MM.1S (cell line): ENCODE data around the gene RPA4.

ENCODE experiments used
- DNase-seq: peaks from one replicate; pipeline ENCODE4 v3.0.0-alpha.2; 2015
- H2AFZ ChIP-seq: fragments of 300-600 bp; sonication (generic); 2 replicates; pipeline ENCODE4 v1.6.0; 2016; ENCODE audit warnings: antibody characterized with exemption, low read length
- H3F3A ChIP-seq: fragments of 300-600 bp; sonication (generic); 2 replicates; pipeline ENCODE4 v1.6.1; 2016; ENCODE audit warnings: mild to moderate bottlenecking, antibody characterized with exemption, low read length, moderate library complexity, mixed read lengths; ENCODE audit not compliant: insufficient read depth
- H3K27ac ChIP-seq: fragments of 300-600 bp; sonication (generic); 2 replicates; pipeline ENCODE4 v1.5.1; 2016; ENCODE audit warnings: mild to moderate bottlenecking, low read length
- H3K27me3 ChIP-seq: fragments of 300-600 bp; sonication (generic); replicated peaks from 2 replicates; pipeline ENCODE4 v1.6.0; 2016; ENCODE audit warnings: low read length; ENCODE audit not compliant: insufficient read depth
- H3K36me3 ChIP-seq: fragments of 300-600 bp; sonication (generic); replicated peaks from 2 replicates; pipeline ENCODE4 v1.6.1; 2016; ENCODE audit warnings: mild to moderate bottlenecking, low read length, mixed read lengths; ENCODE audit not compliant: insufficient read depth
- H3K4me1 ChIP-seq: fragments of 300-600 bp; sonication (generic); 2 replicates; pipeline ENCODE4 v1.6.1; 2016; ENCODE audit warnings: low read length, mixed read lengths
- H3K4me2 ChIP-seq: fragments of 300-600 bp; sonication (generic); 2 replicates; pipeline ENCODE4 v1.6.0; 2016; ENCODE audit warnings: low read depth, low read length
- H3K4me3 ChIP-seq: fragments of 300-600 bp; sonication (generic); 2 replicates; pipeline ENCODE4 v1.5.1; 2016; ENCODE audit warnings: low read length, mixed read lengths
- H3K79me2 ChIP-seq: fragments of 300-600 bp; sonication (generic); 2 replicates; pipeline ENCODE4 v1.6.1; 2016; ENCODE audit warnings: mixed run types, low read length, mixed read lengths
- H3K9ac ChIP-seq: fragments of 300-600 bp; sonication (generic); 2 replicates; pipeline ENCODE4 v1.6.1; 2016; ENCODE audit warnings: low read length, mixed read lengths
- H3K9me2 ChIP-seq: fragments of 300-600 bp; sonication (generic); replicated peaks from 2 replicates; pipeline ENCODE4 v1.6.1; 2016; ENCODE audit warnings: mild to moderate bottlenecking, low read length, mixed read lengths; ENCODE audit not compliant: insufficient read depth
- H3K9me3 ChIP-seq: fragments of 300-600 bp; sonication (generic); replicated peaks from 2 replicates; pipeline ENCODE4 v1.6.1; 2016; ENCODE audit warnings: mild to moderate bottlenecking, low read length, mixed read lengths; ENCODE audit not compliant: insufficient read depth
- H4K20me1 ChIP-seq: fragments of 300-600 bp; sonication (generic); 2 replicates; pipeline ENCODE4 v1.6.1; 2016; ENCODE audit warnings: mild to moderate bottlenecking, low read length, moderate library complexity, mixed read lengths; ENCODE audit not compliant: insufficient read depth
- EZH2 ChIP-seq: fragments of 300-600 bp; sonication (generic); optimal IDR thresholded peaks from 2 replicates; pipeline ENCODE3; 2017; ENCODE audit warnings: low read depth, mild to moderate bottlenecking, antibody characterized with exemption, low read length, mixed read lengths
- EZH2phosphoT487 ChIP-seq: fragments of 300-600 bp; sonication (generic); IDR thresholded peaks from 2 replicates; pipeline ENCODE4 v1.6.1; 2018; ENCODE audit warnings: antibody characterized with exemption, low read length
- TF ChIP-seq, protein P1 (sequence below): fragments of 300-600 bp; sonication (generic); IDR thresholded peaks from 2 replicates; pipeline ENCODE4 v1.5.1; 2016; ENCODE audit warnings: antibody characterized with exemption, low read length, mixed read lengths

RPA4 gene, protein sequence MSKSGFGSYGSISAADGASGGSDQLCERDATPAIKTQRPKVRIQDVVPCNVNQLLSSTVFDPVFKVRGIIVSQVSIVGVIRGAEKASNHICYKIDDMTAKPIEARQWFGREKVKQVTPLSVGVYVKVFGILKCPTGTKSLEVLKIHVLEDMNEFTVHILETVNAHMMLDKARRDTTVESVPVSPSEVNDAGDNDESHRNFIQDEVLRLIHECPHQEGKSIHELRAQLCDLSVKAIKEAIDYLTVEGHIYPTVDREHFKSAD

DNA sequence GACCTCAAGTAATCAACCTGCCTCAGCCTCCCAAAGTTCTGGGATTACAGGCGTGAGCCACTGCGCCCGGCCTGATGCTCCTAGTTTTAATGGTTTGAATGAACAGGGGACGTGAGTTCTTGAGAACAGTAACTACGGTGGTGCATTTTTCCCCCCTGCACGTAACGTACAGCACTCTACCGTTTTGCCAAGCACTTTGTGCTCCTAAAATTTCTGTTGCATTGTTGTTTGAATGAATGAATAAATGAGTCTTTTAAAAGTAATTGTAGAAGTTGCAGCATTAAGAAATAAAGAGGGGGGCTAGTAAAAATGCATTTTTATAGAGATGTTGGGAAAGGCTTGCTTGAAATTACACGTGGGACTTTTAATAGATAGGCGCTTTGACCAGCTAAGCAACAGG lies at the start of gene RPA4:
Gene RPA4 (plus strand): TSS at position 301 of the 400 bp plus-strand sequence. CDS start 403 bp downstream, outside the sequence.
- Histone ChIP-seq H3K4me1 (no peaks in the 10 kb centered on the region), H3K4me3 (no peak within 1 kb of the TSS), H3K27ac (no peak within 1 kb of the TSS), H3K79me2 (no peaks in the 10 kb centered on the region), H3F3A (no peaks in the 10 kb centered on the region), H3K9me3 (no peaks in the 10 kb centered on the region), H3K9ac (no peak within 1 kb of the TSS), H4K20me1 (no peaks in the 10 kb centered on the region), H3K9me2 (no peaks in the 10 kb centered on the region), H2AFZ (no peak within 1 kb of the TSS), H3K36me3 (no peaks in the 10 kb centered on the region), H3K27me3 (no peaks in the 10 kb centered on the region), H3K4me2 (no peak within 1 kb of the TSS)
- DNase-seq = no peak
- TF ChIP-seq EZH2 (no peak), EZH2phosphoT487 (no peak)
- TF ChIP-seq, protein P1, sequence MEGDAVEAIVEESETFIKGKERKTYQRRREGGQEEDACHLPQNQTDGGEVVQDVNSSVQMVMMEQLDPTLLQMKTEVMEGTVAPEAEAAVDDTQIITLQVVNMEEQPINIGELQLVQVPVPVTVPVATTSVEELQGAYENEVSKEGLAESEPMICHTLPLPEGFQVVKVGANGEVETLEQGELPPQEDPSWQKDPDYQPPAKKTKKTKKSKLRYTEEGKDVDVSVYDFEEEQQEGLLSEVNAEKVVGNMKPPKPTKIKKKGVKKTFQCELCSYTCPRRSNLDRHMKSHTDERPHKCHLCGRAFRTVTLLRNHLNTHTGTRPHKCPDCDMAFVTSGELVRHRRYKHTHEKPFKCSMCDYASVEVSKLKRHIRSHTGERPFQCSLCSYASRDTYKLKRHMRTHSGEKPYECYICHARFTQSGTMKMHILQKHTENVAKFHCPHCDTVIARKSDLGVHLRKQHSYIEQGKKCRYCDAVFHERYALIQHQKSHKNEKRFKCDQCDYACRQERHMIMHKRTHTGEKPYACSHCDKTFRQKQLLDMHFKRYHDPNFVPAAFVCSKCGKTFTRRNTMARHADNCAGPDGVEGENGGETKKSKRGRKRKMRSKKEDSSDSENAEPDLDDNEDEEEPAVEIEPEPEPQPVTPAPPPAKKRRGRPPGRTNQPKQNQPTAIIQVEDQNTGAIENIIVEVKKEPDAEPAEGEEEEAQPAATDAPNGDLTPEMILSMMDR = no peak

DNA sequence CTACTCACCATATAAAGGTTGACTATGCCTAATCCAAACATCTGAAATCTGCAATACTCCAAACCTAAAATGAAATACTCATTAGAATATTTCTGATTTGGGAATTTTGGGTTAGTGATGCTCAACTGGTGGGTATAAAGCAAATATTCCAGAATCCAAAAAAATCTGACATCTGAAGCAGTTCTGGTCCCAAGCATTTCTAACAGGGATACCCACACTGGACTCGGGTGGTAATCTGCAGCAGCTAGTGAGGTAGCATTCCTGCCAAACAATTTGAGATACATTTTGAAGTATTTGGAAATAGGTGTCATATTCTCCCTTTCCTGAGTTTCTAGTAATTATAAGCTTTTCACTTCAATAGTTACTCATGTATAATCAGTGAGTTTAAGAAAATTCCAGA lies 49.6 kb upstream of the RPA4 start:
- H3K9ac ChIP-seq = no peak overlapping the region

DNA sequence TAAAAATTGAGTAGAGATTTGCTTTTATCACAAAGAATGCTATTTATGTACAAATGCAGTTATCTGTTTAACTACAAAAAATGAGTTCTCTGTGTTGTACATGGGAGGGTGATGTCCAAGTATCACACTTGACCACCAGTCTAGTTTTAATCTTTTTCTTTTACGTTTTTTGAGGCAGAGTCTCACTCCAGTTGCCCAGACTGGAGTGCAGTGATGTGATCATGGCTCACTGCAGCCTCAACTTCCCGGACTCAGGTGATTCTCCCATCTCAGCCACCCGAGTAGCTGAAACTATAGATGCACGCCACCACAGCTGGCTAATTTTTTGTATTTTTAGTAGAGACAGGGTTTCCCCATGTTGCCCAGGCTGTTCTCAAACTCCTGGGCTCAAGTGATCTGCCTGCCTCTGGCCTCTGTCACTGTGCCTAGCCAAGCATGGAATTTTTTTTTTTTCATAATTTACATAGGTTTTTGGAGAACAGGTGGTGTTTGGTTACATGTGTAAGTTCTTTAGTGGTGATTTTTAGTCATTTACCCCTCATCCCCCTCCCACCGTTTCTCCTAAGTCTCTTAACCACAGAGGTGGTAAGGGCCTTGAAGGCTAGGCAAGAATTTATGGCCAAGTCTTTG lies 47.9 kb upstream of the RPA4 start:
- no peaks in the 10 kb centered on the region for H3K79me2 ChIP-seq
- no peak overlapping the region for H2AFZ ChIP-seq
- no peak for DNase-seq
- H3K27me3 ChIP-seq = no peaks in the 10 kb centered on the region
- no peak overlapping the region for H3K4me2 ChIP-seq
- no peak overlapping the region for H3K9ac ChIP-seq
- no peaks in the 10 kb centered on the region for H3K36me3 ChIP-seq
- no peaks in the 10 kb centered on the region for H3K9me2 ChIP-seq
- no peak for TF ChIP-seq EZH2phosphoT487
- TF ChIP-seq EZH2 = no peak
- TF ChIP-seq, protein P1 = no peak
- no peaks in the 10 kb centered on the region for H4K20me1 ChIP-seq
- no peaks in the 10 kb centered on the region for H3F3A ChIP-seq
- no peak overlapping the region for H3K27ac ChIP-seq
- H3K4me1 ChIP-seq = no peaks in the 10 kb centered on the region
- H3K9me3 ChIP-seq = no peaks in the 10 kb centered on the region
- no peak overlapping the region for H3K4me3 ChIP-seq

More for the DNA sequence above, 49.6 kb upstream of the RPA4 start:
- Histone ChIP-seq H3K4me2 (no peak overlapping the region), H3K9me3 (no peaks in the 10 kb centered on the region), H2AFZ (no peak overlapping the region), H3K9me2 (no peaks in the 10 kb centered on the region), H3K27me3 (no peaks in the 10 kb centered on the region), H3F3A (no peaks in the 10 kb centered on the region), H3K36me3 (no peaks in the 10 kb centered on the region), H3K4me3 (no peak overlapping the region), H3K4me1 (no peaks in the 10 kb centered on the region), H4K20me1 (no peaks in the 10 kb centered on the region), H3K79me2 (no peaks in the 10 kb centered on the region), H3K27ac (no peak overlapping the region)
- TF ChIP-seq, protein P1 = no peak
- TF ChIP-seq EZH2phosphoT487 = no peak
- no peak for TF ChIP-seq EZH2
- DNase-seq = no peak
